ENCODE results near the gene L3MBTL4. TPM values are rescaled to one million over a fixed set of nuclear protein-coding genes. Genes with fewer than 3 reads are reported as not detected.

The L3MBTL4 gene
- total and polyA plus RNA-seq, 9 of the 15 experiments (the other 6 are each of a cell fraction or from before 2014, with no cell fraction given) = not detected

GRCh38 chr18:6001867-6002266 lies 412.8 kb downstream of the L3MBTL4 start:
- Histone ChIP-seq H3K27me3 (ENCODE audit: control insufficient read depth in 2 of 2, insufficient read depth in 2 of 2, low read length in 2 of 2) (no peaks in the 10 kb centered on the region), H3K9me1 (ENCODE audit: control insufficient read depth, insufficient read depth, low read length) (no peaks in the 10 kb centered on the region), H3K27ac (ENCODE audit: extremely low read depth, low read depth, low read length) (no peak overlapping the region), H2AFZ (ENCODE audit: low read depth, low read length) (no peak overlapping the region), H3K4me3 (no peak overlapping the region), H3K9ac (ENCODE audit: insufficient read depth in 1 of 2, low read depth in 2 of 2, low read length in 2 of 2) (no peak overlapping the region), H3K9me3 (replicated peaks; ENCODE audit: control insufficient read depth, insufficient read depth, low read depth, low read length) (no peaks in the 10 kb centered on the region), H3K4me2 (ENCODE audit: insufficient read depth, low read length) (no peak overlapping the region), H3K4me1 (replicated peaks in 1 of 2; ENCODE audit: control insufficient read depth in 2 of 2, insufficient read depth in 2 of 2, low read length in 2 of 2) (no peaks in the 10 kb centered on the region), H3K79me2 (ENCODE audit: control insufficient read depth, insufficient read depth, low read length) (no peaks in the 10 kb centered on the region), H4K20me1 (replicated peaks; ENCODE audit: control insufficient read depth, insufficient read depth, low read length) (no peaks in the 10 kb centered on the region), H3K36me3 (ENCODE audit: control insufficient read depth, insufficient read depth, low read length) (no peaks in the 10 kb centered on the region)
- in situ Hi-C loops (cut with MboI) (no loop called here), intact Hi-C loops (cut with micrococcal nuclease) (no loop called here)
- ChIA-PET POLR2A (no interaction called here), CTCF (ENCODE audit: low intra/inter-chr PET ratio) (no interaction called here)
- FAIRE-seq = no peak
- no peak for ATAC-seq
- no TSS peak for BruUV-seq (replicated peaks)
- WGBS (ENCODE audit: insufficient coverage, low coverage, missing lambda C conversion rate) = 0% methylated on average over 2 of the region's 2 CpGs
- no peak for DNase-seq (ENCODE audit: extremely low read depth in 1 of 4, low spot score in 3 of 4)
- TF ChIP-seq MECOM (CRISPR knock-in tag; IDR thresholded peaks at IDR 0.05) = no peak
- TF ChIP-seq ZBED1 (IDR thresholded peaks at IDR 0.05) = no peak
- TF ChIP-seq, protein P1, sequence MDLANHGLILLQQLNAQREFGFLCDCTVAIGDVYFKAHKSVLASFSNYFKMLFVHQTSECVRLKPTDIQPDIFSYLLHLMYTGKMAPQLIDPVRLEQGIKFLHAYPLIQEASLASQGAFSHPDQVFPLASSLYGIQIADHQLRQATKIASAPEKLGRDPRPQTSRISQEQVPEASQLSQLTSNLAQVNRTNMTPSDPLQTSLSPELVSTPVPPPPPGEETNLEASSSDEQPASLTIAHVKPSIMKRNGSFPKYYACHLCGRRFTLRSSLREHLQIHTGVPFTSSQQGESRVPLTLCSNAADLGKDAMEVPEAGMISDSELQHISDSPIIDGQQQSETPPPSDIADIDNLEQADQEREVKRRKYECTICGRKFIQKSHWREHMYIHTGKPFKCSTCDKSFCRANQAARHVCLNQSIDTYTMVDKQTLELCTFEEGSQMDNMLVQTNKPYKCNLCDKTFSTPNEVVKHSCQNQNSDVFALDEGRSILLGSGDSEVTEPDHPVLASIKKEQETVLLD (IDR thresholded peaks at IDR 0.05) = no peak
- TF ChIP-seq MTA2 (IDR thresholded peaks at IDR 0.05; ENCODE audit: low read depth) = no peak
- TF ChIP-seq, protein P2, sequence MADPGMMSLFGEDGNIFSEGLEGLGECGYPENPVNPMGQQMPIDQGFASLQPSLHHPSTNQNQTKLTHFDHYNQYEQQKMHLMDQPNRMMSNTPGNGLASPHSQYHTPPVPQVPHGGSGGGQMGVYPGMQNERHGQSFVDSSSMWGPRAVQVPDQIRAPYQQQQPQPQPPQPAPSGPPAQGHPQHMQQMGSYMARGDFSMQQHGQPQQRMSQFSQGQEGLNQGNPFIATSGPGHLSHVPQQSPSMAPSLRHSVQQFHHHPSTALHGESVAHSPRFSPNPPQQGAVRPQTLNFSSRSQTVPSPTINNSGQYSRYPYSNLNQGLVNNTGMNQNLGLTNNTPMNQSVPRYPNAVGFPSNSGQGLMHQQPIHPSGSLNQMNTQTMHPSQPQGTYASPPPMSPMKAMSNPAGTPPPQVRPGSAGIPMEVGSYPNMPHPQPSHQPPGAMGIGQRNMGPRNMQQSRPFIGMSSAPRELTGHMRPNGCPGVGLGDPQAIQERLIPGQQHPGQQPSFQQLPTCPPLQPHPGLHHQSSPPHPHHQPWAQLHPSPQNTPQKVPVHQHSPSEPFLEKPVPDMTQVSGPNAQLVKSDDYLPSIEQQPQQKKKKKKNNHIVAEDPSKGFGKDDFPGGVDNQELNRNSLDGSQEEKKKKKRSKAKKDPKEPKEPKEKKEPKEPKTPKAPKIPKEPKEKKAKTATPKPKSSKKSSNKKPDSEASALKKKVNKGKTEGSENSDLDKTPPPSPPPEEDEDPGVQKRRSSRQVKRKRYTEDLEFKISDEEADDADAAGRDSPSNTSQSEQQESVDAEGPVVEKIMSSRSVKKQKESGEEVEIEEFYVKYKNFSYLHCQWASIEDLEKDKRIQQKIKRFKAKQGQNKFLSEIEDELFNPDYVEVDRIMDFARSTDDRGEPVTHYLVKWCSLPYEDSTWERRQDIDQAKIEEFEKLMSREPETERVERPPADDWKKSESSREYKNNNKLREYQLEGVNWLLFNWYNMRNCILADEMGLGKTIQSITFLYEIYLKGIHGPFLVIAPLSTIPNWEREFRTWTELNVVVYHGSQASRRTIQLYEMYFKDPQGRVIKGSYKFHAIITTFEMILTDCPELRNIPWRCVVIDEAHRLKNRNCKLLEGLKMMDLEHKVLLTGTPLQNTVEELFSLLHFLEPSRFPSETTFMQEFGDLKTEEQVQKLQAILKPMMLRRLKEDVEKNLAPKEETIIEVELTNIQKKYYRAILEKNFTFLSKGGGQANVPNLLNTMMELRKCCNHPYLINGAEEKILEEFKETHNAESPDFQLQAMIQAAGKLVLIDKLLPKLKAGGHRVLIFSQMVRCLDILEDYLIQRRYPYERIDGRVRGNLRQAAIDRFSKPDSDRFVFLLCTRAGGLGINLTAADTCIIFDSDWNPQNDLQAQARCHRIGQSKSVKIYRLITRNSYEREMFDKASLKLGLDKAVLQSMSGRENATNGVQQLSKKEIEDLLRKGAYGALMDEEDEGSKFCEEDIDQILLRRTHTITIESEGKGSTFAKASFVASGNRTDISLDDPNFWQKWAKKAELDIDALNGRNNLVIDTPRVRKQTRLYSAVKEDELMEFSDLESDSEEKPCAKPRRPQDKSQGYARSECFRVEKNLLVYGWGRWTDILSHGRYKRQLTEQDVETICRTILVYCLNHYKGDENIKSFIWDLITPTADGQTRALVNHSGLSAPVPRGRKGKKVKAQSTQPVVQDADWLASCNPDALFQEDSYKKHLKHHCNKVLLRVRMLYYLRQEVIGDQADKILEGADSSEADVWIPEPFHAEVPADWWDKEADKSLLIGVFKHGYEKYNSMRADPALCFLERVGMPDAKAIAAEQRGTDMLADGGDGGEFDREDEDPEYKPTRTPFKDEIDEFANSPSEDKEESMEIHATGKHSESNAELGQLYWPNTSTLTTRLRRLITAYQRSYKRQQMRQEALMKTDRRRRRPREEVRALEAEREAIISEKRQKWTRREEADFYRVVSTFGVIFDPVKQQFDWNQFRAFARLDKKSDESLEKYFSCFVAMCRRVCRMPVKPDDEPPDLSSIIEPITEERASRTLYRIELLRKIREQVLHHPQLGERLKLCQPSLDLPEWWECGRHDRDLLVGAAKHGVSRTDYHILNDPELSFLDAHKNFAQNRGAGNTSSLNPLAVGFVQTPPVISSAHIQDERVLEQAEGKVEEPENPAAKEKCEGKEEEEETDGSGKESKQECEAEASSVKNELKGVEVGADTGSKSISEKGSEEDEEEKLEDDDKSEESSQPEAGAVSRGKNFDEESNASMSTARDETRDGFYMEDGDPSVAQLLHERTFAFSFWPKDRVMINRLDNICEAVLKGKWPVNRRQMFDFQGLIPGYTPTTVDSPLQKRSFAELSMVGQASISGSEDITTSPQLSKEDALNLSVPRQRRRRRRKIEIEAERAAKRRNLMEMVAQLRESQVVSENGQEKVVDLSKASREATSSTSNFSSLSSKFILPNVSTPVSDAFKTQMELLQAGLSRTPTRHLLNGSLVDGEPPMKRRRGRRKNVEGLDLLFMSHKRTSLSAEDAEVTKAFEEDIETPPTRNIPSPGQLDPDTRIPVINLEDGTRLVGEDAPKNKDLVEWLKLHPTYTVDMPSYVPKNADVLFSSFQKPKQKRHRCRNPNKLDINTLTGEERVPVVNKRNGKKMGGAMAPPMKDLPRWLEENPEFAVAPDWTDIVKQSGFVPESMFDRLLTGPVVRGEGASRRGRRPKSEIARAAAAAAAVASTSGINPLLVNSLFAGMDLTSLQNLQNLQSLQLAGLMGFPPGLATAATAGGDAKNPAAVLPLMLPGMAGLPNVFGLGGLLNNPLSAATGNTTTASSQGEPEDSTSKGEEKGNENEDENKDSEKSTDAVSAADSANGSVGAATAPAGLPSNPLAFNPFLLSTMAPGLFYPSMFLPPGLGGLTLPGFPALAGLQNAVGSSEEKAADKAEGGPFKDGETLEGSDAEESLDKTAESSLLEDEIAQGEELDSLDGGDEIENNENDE (IDR thresholded peaks at IDR 0.05; ENCODE audit: low read depth, low read length) = no peak
- TF ChIP-seq ZNF324 (CRISPR knock-in tag; IDR thresholded peaks at IDR 0.05) = no peak
- TF ChIP-seq SRSF7 (optimal IDR thresholded peaks at IDR 0.05; ENCODE audit: low read depth, low read length) = no peak
- TF ChIP-seq ESRRA (IDR thresholded peaks at IDR 0.05; ENCODE audit: borderline replicate concordance, low read depth) = no peak
- TF ChIP-seq ZFPM2 (CRISPR knock-in tag; IDR thresholded peaks at IDR 0.05) = no peak
- TF ChIP-seq ARNT (IDR thresholded peaks at IDR 0.05) = no peak
- TF ChIP-seq, protein P3, sequence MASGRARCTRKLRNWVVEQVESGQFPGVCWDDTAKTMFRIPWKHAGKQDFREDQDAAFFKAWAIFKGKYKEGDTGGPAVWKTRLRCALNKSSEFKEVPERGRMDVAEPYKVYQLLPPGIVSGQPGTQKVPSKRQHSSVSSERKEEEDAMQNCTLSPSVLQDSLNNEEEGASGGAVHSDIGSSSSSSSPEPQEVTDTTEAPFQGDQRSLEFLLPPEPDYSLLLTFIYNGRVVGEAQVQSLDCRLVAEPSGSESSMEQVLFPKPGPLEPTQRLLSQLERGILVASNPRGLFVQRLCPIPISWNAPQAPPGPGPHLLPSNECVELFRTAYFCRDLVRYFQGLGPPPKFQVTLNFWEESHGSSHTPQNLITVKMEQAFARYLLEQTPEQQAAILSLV (tag; IDR thresholded peaks at IDR 0.05) = no peak

Data from K562 (cell line).